Ramos (cell line): ENCODE measurements around the gene PDE4D.

Experiments
- in situ Hi-C: fragments of 300-500 bp; cut with MboI; formaldehyde crosslinking; loops from one replicate; pipeline ENCODE4 v1.14.3; 2022; ENCODE audit warnings: low sequenced_read_pairs; ENCODE audit not compliant: unreplicated experiment

PDE4D gene

DNA sequence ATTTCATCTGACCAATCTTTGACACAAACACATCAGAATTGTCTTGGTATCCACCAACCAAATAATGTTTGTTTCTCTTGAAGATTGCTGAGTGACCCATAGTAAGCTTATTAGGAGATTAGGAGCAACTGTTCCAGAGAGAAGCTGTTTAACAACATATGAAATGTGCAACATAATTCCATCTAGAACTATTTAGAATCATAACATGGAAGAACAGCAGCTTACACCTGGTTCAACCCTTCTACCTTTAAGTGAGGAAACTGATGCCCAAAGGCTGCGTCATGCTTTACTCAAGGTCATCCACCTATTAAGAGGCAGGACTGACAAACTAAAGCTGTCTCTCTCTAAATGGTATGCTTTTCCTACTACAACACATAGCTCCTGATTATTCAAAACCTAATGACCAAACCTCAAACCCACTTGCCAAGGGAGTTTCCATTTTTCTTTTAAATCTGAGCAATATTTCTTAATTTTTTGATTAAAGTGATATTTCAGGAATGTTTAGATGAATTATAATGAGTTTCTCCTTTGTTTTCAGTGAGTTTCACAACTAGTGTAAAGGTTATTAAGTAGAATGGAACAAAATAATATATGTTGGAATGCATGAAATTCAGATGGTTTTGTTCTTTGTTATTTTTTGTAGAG, 764.8 kb downstream of the PDE4D start:
- in situ Hi-C loops = no loop called here

DNA sequence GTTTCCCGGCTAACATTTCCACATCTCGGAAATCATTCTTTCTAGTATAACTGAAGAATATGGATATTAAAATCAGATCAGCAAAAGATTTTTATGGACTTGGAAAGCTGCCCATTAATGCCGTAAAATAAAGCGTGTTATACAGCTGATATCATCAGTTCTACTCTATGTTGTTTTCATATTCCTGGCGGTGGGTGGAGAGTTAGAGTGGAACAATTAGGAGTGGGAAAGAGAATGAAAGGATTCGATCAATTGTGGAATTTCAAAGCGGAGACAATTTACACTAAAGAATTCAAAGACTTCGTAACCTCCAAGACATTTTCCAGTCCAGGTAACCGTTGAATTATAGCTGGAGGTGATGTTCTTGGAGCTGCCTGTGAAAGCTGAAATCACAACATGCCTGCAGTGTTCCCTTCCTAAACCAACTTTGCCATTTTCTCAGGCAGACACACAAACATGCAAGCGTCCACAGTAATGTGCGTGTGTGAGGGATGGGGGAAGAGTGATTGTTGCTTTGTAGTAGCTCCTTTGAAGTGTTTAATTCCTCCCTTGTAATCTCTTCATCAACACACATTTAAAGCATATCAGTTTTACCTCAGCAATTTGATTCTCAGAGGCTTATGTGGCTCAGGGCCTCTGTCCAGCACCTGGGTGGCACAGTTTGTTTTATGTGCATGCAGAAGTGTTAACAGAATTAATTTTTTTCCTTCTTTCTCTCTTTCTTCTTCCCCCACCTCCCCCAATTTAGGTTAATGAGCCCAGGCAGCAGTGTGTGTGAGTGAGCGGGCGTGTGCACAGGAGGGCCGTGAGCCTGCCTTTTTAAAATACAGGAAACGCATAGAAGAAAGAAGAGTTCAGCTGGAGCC, 766.6 kb downstream of the PDE4D start:
- in situ Hi-C loops = no loop called here

DNA sequence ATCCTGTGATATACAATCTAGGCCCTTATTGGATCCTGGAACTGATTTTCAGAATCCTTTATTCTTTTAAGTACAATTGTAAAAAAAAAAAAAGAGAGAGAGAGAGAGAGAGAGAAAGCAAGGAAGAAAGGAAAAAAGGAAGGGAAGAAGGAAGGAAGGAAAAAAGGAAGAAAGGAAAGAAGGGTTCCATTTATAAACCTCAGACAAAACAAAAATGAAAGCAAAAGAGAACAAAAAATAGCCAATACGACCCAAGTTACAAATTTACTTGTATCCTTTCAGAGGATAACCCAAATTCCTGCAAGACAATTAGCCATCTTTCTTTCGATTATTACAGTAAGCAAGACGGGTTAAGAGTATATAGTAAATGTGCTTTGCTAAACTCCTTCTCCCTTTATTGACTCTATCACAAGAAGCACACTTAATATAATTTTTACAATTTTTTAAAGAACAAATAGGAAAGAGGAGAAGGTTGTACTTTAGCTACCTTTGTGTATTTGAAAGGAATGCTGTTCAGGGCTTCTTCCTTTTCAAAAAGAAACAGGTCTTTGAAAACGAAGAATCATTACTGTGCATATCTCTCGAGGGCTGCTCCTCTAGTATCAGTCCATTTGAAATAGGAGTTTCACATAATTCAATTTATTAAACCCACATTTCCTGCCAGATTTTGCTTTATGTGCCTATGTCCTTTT, 767.4 kb downstream of the PDE4D start:
- in situ Hi-C loops = no loop called here

DNA sequence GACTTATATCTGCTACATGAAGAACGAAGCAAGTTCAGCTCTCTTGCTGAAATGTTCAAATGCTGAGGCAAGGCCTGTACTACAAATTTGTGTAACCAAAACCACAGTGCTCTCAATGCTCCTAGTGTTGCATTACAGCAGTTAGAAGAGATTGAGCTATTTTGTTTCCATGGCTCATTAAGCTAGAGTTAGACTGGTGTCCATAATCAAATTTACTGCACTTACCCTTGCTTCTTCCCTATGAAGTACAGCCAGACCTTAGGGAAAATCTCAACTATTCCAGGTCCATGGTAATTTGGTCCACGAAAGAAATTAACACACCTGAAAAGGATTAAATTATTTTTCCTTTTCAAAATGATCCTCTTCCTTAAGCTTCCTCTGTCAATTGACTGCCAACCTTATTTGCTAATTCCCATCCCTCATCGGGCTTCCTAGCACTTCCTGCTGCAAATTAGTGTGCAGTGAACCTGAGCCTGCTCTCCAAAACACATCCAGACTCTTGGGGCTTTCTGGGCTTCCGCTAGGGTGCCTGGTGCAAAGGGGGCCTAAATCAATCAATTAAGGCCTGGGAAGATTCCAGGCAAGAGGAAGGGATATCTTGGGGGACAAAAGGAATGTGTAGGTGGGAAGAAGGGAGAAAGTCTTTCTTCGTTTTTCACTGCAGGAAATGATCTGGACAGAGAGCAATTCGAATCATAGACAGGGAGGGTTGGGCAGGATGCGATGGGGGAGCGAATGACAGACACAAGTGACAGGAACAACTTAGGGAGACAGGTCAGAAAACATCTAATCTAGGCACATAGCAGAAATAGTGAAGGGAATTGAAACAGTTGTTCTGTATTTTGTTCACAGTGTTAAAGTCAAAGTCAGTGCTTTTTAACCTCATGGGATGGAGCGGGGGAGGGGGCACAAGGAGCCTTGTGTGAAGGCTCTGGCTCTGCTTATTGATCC, 768.2 kb downstream of the PDE4D start:
- in situ Hi-C loops = no loop called here

DNA sequence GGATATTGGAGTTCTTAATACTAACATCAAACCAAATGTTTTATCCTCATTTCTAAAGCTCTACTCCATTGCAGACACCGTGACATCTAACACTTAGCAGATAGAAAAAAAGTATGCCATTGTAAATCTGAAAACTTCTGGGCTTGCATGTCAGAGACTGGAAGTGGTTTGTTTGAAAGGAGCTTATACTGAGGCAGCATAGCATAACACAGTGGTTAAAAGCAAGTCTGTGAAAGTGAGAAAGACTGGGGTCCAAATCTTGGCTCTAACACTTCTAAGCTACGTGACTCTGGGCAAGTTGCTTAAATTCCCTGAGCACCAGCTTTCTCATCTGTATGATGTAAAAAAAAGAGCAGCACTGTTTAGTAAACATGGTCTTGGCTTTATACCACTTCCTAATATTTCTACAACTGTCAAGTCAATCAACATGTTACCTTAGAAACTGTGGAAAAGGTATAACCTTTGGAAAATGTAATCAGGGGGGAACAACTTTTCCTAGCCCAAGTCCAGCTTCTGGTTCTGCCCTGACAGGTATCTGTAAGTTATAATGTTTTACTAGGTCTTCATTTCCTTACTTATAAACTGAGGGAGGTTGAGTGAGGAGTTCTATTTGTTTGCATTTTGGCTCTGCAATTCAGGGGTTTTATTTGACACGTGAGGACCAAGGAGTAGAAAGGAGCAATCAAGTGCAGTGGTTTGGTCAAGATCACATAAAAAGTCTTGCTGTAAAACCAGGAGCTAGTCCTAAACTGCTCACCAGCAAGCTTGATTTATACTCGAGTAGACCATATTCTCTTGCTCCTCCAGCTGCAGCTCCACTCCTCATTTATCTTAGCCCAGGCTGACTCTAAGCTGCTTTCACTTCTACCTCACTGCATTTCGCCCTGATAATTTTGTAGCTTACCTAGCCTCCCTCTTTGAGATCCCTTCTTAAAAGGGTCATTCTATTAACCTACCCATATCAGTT, 769.6 kb downstream of the PDE4D start:
- in situ Hi-C loops = no loop called here

DNA sequence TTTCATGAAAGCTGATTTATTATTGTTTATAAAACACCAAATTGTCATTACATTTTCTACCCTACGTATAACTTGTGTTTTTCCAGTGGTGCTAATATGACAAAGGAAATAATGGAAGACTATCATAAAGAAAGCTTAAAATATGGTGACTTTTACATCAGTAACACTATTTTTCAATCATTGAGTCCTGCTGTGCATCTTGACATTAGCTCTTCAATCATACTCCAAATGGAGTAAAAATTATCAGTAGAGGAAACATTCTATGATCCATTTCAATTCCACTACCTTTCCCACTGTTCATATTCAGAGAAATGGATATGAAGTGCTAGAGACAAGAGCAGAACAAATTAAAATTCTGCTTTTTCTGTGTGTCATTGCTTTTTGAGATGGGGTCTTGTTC, 774.0 kb downstream of the PDE4D start:
- in situ Hi-C loops = no loop called here

DNA sequence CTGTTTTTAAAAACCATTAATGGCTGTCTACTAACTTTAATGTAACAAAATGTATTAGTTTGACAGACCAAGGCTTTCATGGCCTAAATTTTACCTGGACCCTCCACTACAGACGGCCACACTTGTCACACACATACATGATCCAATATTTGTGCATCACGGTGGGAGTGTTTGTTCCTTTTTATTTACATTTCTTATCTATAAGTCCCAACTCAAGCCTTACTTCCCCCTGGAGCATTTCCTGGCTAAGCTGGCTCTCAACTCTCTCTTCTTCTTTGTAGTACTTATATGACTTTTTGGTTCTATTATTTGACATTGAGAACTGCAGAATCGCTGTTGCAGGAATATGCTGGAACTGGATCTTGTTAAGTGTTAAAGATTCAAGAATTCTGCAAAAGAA, 776.2 kb downstream of the PDE4D start:
- in situ Hi-C loops = no loop called here

DNA sequence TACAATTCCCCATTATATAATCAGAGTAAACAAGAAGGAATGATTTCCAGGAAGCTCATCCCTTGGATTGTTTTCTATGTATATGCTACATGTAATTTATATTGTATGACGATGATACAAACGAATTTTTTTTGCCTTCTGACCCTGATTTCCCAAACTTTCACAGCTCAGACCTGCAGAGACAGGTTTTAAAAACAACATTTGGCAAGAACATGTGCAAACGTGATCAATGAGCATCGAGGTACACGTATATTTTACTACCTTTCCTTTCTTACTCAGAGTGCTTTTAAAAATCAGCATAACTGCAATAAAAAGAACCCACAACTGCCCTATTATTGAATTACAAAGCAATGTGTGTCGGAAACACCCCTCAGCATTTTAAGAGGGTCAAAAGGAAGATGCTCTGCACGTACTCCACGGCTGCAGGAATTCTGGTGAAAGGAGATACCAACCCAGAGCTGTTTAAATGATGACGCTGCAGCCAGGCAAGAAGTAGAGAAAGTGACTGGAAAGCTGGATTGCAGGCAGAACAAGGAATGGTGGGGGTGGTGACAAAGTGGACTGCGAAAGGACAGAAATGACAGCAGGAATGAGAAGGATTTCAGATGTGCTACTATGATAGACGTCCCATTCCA, 777.2 kb downstream of the PDE4D start:
- in situ Hi-C loops = no loop called here

DNA sequence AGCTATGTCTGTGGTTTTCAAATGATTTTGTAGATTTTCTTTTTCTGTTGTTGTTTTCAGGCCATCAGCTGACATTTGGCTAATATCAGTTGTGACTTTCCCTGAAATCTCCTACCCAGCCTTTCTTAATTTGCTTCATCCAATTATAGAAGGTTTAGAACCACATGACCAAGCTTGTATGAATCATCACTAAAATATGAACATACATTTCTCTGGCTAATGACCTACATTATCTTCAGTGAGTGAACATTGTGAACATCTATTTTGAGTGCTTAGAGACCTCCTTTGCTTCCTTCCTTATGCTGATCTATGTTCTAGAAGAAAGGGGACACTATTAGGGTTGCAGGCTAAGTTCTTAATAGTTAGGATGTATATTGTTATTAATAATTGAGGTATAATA, 778.2 kb downstream of the PDE4D start:
- in situ Hi-C loops = no loop called here

DNA sequence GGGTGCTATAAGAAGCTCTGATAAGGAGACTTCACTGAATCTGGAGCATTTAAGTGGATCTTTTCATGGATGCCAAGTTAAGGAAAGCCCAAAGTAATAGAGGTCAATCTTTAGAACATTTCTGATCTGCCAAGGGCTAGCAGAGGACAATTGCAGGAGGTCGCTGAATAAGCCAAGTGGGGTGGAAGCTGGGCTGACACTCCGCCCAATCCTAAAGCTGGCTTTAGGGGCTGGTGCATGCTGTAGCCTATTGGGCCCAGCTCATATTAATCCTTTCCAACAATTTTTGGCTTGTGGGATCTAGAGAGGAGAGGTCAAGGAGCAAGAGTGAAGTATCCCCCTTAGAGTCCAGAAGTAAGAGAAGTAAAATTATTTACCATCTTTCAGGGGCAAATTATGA, 784.1 kb downstream of the PDE4D start:
- in situ Hi-C loops = no loop called here

DNA sequence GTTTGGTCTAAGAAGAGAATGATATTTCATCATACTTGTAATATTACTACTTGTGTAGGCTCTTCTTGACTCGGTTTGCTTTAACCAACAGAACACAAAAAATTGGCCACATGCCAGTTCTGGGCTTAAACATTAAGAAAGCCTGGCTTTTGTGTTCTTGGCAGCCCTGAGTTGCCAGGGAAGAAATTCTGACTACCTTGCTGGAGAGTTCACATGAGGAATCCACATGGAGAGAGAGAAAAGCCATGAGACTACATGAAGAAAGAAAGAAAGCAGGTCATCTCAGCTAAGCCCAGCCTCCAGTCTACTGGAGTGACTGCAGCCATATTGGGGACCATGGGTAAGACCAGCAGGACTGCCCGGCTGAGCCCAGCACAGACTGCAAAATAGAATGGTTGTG, 785.8 kb downstream of the PDE4D start:
- in situ Hi-C loops = no loop called here

DNA sequence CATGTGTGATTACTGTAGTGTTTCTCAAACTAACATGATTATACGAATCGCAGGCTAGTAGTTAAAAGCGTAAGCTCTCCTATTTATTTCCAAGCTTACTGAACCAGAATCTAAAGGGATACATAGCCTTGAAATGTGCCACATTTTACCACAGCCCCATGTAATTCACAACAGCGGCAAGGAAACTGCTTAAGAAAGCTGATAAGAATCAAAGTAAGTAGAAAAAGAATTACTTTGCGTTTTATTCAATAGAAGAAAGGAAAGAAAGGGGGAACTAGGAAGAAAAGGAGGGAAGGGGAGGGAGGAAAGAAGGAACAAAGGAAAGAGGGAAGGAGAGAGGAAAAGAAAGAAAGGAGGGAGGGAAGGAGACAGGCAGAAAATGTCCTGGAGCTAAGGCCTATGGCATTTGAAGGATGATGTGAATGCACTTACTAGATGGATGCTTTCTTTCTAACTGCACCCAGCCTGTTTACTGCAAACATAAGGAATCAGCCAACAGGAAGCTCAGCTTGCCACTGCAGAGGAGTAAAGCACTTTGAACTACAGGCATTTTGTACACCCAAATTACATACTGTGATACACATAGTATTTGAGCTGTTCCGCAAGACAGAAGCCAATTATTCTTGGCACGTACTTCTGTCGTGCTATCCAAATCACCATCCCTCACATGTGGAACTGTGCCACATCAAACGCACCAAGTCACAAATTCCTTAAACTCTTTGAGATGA, 789.0 kb downstream of the PDE4D start:
- in situ Hi-C loops = no loop called here

DNA sequence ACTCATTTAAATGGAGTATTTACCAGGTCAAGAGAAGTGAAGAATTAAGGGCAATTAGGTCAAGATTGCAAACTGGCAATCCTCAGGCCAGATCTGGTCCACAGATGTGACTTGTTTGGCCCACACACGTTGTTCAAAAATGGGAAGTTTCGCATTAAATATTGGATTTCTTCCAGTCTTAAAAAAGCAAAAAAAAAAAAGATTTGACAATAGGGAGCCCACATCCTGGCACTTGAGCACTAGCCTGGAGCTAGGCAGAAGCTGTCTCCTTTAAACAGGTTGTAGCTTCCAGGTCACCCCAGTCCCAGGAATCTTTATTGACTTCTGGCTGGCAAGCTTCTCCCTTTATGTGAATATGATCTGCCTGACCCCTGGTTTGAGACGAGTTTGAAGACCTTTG, 790.2 kb downstream of the PDE4D start:
- in situ Hi-C loops = no loop called here

DNA sequence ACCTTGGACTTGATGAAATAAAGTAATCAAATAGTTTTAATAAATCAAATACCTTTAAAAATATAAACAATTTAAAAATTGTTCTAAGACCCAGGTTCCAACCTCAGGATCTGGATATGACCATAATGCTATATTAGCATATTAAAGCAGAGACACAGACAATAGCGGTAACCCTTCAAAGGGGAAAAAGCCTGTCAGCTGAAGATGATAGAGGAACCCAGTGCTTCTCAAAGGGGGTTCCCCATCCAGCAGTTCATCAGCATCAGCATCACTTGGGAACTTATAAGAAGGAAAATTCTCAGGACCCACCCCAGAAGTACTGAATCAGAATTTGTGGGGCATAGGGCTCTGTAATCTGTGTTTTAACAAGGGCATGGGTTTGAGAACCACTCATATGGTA, 791.1 kb downstream of the PDE4D start:
- in situ Hi-C loops = no loop called here

DNA sequence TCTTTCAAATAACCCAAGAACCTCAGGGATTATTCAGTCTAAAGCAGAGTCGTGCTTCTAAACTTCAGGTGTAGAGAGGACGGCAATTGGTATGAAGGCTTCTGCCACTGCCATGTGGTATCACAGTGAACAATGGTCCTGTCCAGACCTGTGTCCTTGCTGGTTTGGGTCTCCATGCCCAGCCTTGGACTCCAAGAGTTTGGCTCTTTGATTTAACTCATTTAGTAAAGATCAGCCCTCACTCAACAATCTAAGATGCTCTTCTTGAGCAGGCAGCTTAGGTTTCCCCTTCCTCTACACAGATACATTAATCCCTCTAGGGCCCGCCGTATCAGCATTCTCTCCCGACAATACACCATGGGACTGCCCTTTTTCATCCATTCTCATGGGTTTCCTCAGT, 792.7 kb downstream of the PDE4D start:
- in situ Hi-C loops = no loop called here

DNA sequence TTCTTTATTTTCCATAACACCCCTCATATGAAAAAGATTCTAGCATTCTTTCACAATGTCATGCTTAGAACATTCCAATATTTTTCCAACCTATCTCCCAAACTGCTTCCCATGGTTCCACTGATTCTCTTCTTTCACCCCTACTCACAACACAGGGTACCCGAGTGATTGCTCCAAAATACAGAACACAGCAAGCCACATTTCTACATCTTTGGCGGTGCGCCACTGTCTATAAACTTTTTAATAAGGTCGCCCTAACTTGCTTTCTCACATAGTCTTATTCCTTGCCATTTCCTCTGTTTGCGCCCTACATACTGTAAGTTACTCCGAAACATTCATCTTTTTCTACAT, 793.6 kb downstream of the PDE4D start:
- in situ Hi-C loops = no loop called here

DNA sequence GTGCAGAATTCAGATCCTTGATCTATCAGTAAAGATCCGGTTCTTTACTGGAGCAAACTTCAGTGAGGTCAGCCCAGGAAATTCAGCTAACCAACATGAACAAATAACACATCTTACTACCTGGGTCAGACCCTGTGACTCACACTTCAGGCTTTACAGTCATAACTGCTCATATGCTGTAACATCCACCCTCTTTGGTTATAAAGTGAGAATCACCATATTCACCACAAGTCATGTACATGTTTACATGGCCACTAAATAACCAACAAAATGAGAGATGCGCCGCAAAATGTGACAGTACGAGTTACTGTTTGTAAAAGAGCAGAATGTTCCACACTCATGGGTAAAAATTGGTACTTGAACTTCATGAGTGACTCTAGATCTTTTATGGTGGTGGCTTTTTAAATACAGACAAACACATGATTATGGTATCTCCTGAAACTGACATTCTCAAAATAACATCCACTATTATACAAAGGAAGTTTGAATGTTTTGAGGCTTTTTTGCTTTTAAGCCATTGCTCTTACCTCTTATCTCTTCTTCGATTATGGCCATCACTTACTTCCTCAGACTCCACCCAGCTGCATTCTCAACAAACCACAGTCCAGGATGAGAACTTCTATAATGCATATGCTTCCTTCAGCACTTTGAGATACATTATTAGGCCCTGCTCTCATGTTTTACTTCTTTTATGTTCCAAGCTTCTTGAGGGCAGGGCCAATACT, 794.1 kb downstream of the PDE4D start:
- in situ Hi-C loops = no loop called here
